GM11168 (cell line): ENCODE data around the gene DNAL1.
"Not testable (repeated sequence)": the region's sequence is repeated elsewhere in the genome, so short reads cannot be mapped to it uniquely, and the experiment has no call there.

ENCODE experiments used
- in situ Hi-C: fragments of 300-500 bp; cut with MboI; formaldehyde crosslinking; loops from one replicate; pipeline ENCODE4 v1.12.0; 2022; ENCODE audit warnings: low sequenced_read_pairs; ENCODE audit not compliant: unreplicated experiment

The DNAL1 gene

DNA sequence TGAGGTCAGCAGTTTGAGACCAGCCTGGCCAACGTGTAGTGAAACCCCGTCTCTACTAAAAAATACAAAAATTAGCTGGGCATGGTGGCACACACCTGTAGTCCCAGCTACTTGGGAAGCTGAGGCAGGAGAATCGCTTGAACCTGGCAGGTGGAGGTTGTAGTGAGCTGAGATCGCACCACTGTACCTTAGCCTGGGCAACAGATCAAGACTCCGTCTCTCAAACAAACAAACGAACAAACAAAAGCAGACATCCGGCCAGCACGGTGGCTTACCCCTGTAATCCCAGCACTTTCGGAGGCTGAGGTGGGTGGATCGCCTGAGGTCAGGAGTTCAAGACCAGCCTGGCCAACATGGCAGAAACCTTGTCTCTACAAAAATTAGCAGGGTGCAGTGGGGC is 8.4 kb upstream of the DNAL1 start:
- in situ Hi-C loops: not testable (repeated sequence)

- in situ Hi-C loops: no loop called here
These were observed 7.0 kb upstream of the DNAL1 start for GRCh38 chr14:73637830-73638229.

DNA sequence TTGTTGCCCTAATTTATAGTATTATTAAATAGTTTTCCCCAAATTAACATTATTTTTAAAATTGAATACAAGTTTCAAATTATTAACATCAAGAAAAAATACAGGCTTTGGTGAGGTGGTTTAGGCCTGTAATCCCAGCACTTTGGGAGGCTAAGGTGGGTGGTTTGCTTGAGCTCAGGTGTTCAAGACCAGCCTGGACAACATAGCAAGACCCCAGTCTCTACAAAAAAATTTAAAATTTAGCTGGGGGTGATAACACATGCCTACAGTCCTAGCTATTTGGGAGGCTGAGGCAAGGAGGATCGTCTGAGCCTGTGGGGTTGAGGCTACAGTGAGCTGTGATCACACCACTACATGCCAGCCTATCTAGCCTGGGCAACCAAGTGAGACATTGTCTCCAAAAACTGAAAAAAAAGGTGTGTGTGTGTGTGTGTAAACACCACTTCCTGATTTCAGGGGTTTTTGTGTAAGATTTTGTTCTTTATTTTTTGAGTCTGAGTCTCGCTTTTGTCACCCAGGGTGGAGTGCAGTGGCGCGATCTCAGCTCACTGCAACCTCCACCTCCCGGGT is 3.9 kb upstream of the DNAL1 start:
- in situ Hi-C loops: no loop called here

DNA sequence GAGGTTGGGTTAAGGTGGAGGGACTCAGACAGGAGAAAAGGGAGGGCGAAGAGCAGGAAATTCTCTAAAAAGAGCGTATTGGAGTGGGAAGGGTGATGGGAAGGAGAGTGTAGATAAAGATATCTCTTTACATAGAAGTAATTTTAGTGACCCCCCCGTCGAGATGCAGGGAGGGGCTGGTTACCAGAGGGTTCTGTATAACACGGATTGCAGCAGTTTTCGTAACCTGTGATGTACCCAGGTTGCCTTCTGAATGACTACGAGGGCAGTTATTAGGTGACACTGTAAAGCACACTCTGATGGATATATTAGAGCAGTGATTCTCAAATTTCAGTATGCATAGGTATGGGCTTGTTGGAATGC is 443 bp downstream of the DNAL1 start:
- in situ Hi-C loops: no loop called here

DNA sequence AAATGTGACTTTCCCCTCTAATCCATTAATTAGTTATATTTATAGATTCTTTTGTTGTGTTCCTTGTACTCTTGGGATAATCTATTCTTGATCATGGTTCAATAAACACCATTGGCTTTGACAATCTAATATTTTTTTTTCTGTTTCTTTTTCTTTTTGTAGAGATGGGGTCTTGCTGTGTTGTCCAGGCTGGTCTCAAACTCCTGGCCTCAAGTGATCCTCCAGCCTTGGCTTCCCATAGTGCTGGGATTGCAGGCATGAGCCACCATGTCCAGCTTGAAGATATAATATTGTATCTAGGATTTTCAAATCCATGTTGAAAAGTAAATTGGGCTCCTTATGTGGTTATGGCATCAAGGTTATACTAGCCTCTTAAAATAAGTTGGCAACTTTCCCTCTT is 6.2 kb downstream of the DNAL1 start:
- in situ Hi-C loops: no loop called here

DNA sequence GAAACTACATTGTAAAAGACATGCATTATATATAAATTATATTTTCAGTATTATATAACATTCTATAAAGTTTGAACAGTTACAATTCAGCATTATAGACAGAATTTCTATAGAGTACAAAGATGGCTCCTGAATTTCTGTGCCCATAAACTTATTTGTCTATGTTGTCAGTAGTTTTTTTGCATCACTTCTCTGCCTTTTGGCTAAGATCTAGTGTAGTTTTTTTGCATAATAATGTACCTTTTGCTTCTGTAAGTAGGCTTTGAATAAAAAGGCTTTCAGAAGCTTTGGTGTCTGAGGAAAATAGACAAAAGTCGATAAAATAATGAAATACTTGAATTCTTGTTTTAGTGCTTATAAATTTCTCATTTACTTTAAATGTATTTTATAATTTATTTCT is 11.1 kb downstream of the DNAL1 start:
- in situ Hi-C loops: no loop called here

DNA sequence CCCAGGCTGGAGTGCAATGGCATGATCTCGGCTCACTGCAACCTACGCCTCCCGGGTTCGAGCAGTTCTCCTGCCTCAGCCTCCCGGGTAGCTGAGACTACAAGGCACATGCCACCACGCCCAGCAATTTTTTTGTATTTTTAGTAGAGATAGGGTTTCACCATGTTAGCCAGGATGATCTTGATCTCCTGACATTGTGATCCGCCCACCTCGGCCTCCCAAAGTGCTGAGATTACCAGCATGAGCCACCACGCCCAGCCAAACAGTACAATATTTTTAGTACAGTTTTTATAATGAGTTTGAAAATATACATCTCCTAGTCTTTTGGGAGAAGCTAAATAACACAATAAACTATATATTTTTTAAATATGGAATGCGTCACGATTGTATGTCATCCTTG is 14.4 kb downstream of the DNAL1 start:
- in situ Hi-C loops: not testable (repeated sequence)

DNA sequence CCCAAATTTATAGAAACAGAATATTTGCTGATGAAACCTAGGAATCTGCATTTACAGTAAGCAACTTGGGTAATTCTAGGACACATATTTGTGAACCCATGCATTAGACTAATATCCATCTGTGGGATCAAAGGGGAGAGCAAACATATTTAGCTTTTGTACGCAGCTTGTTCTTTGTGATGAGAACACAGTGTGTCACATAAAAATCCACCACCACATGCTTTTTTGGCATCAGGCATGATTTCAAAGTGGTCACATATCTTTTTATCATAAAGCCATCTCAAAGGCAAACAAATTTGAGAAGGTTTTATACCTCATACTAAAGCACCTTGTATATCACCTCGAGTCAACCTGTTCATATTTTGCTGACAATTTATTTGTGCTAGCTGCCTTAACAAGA is 15.7 kb downstream of the DNAL1 start:
- in situ Hi-C loops: no loop called here

- in situ Hi-C loops: no loop called here
These were observed 17.1 kb downstream of the DNAL1 start for GRCh38 chr14:73661872-73662271.

GRCh38 chr14:73662487-73662943 is 17.7 kb downstream of the DNAL1 start:
- in situ Hi-C loops: no loop called here

DNA sequence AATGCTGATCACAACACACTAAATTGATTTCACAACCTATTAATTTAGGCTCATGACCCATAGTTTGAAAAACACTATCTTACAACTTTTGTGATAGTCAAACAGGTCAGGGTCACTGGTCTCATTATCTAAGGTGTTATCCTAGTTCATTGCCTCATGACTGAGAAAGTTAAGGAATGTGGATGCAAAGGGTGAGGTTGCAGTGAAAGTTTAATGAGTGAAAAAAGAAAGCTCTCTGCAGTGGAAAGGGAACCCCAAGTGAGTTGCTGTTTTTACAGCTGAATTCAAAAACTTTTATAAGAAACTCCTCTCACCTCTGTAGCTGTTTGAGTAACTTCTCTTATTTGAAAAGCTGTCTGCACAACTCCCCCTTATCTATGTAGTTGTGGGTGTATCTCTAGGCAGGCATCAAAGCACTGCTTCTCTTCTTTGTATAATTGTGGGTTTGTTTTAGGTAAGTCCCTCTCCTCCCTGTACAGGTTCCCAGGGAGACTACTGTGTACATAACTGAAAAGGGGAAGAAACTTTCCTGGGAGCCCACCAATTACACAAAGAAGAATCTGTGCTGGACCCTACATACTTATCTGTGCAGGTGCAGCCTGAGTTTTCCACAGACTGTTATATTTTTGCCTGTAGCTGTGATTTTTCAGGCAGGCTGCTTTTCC is 18.9 kb downstream of the DNAL1 start:
- in situ Hi-C loops: no loop called here

DNA sequence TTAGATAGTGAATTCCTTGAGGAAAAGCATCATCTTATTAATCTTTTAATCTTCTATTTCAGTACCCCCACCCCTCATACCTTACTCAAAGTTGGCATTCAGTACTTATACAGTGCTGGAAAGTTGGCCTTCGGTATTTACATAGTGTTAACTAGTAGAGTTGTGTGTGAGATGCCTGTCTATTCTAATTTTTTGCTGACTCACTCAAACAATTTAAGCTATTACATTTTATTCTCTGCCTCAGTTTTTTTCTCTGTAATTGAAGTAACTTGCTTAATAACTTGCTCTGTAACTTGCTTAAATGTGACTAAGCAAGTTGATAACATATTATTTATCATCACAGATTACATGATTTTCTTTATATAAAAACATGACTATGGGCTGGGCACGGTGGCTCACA is 20.3 kb downstream of the DNAL1 start:
- in situ Hi-C loops: no loop called here

GRCh38 chr14:73666583-73666982 is 21.8 kb downstream of the DNAL1 start:
- in situ Hi-C loops: no loop called here

DNA sequence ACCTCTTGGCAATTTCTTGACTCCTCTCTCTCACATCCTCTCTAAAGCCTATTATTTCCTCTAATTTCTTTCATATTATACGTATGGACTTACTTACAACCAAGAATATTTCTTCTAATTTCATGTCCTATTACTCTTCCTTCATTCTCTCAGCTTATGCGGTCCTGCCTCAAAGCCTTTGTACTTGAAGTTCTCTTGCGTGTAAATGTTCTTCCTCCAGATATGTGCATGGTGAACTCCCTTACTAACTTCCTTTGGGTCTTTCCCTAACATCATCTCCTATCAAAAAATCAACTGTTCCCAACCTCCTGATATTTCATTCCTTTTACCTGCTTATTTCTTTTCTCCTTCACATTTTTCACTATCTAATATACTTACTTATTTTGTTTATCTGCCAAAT is 23.1 kb downstream of the DNAL1 start:
- in situ Hi-C loops: no loop called here

DNA sequence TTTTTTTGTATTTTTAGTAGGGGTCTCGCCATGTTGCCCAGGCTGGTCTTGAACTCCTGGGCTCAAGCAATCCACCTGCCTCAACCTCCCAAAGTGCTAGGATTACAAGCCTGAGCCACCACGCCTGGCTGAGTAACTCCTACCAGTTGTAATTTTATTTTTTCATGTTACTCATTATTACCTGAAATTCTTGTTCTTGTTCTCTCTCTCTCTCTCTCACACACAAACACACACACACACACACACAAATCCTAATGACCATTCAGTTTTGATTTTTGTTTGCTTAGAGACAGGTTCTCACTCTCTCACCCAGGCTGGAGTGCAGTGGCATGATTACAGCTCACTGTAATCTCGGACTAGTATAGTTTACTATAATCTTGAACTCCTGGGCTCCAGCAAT is 30.2 kb downstream of the DNAL1 start:
- in situ Hi-C loops: no loop called here

DNA sequence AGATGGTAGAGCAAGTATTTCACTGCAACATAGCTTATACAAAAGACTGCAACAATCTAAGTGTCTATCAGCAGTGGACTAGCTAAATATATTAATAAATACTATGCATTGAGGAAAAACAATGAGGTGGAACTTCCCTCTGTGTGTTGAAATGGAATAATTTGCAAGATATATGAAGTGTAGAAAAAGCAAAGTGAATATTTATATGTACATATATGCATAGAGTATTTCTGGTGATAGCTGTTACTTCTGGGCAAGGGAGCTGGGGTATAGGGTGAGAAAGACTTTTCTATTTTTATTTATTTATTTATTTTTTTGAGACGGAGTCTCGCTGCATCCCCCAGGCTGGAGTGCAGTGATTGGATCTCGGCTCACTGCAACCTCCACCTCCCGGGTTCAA is 33.9 kb downstream of the DNAL1 start:
- in situ Hi-C loops: no loop called here

DNA sequence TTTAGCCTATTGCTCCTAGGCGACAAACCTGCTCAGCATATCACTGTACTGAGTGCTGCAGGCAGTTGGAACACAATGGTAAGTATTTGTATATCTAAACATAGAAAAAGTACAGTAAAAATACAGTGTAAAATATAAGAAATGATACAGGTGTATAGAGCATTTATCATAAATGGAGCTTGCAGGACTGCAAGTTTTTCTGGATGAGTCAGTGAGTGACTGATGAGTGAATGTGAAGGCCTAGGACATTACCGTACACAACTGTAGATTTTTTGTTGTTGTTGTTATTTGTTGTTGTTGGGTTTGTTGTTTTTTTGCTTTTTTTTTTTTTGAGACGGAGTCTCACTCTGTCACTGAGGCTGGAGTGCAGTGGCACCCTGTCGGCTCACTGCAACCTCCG is 36.0 kb downstream of the DNAL1 start:
- in situ Hi-C loops: no loop called here

DNA sequence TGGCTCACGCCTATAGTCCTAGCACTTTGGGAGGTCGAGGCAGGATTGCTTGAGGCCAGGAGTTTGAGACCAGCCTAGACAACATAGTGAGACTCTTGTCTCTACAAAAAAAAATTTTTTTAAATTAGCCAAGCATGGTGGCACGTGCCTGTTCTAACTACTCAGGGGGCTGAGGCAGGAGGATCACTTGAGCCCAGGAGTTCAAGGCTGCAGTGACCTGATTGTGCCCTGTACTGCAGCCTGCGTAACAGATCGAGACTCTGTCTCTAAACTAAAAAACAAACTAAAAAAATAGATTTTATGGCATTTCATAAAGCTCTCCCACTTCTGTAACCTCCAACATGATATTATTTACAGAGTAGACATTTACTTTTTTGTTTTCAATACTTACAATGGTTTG is 39.8 kb downstream of the DNAL1 start:
- in situ Hi-C loops: no loop called here

- in situ Hi-C loops: no loop called here
These were observed 40.5 kb downstream of the DNAL1 start for GRCh38 chr14:73685328-73685727.

- in situ Hi-C loops: no loop called here
These were observed 42.1 kb downstream of the DNAL1 start for GRCh38 chr14:73686901-73687300.

DNA sequence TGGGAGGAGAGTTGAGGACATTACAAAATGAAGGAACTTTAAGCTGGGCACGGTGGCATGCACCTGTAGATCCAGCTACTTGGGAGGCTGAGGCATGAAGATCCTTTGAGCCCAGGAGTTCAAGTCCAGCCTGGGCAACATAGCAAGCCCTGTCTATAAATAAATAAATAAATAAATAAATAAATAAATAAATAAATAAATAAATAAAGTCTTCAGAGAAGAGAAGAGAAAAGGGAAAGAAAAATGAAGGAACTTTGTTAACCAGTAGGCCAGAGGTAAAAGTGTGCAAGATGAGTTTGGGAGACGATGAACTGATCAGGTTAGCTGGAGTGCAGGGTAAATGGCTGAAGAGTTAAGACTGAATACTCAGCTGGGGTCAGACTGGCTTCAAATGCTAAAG is 49.3 kb downstream of the DNAL1 start:
- in situ Hi-C loops: no loop called here

- in situ Hi-C loops: no loop called here
These were observed 50.3 kb downstream of the DNAL1 start for GRCh38 chr14:73695082-73695481.
